ENCODE data around the gene STX8.

STX8 gene

GRCh38 chr17:9538626-9539025 lies 37.0 kb downstream of the STX8 start:
- no peak for DNase-seq (ENCODE audit: low spot score)
- no peak for TF ChIP-seq CTCF (IDR thresholded peaks at IDR 0.05; ENCODE audit: borderline replicate concordance, control extremely low read depth, extremely low read depth, insufficient read depth, missing control alignments)
- in situ Hi-C loops (cut with MboI; ENCODE audit: low sequenced_read_pairs, unreplicated experiment): loop anchor here (25.0 kb wide), 1 partner anchor 526 kb away; the partner anchor contains the start of gene NTN1

- TF ChIP-seq CTCF (IDR thresholded peaks at IDR 0.05; ENCODE audit: borderline replicate concordance, control extremely low read depth, extremely low read depth, insufficient read depth, missing control alignments): no peak
- in situ Hi-C loops (cut with MboI; ENCODE audit: low sequenced_read_pairs, unreplicated experiment): loop anchor here (25.0 kb wide), 1 partner anchor 525 kb away; the partner anchor contains the start of gene NTN1
- DNase-seq (ENCODE audit: low spot score): no peak
Observed at GRCh38 chr17:9537177-9537776, 38.3 kb downstream of the STX8 start.

GRCh38 chr17:9536061-9536460 lies 39.6 kb downstream of the STX8 start:
- TF ChIP-seq CTCF (IDR thresholded peaks at IDR 0.05; ENCODE audit: borderline replicate concordance, control extremely low read depth, extremely low read depth, insufficient read depth, missing control alignments): no peak
- in situ Hi-C loops (cut with MboI; ENCODE audit: low sequenced_read_pairs, unreplicated experiment): loop anchor here (25.0 kb wide), 1 partner anchor 524 kb away; the partner anchor contains the start of gene NTN1
- no peak for DNase-seq (ENCODE audit: low spot score)

GRCh38 chr17:9533441-9533840 lies 42.2 kb downstream of the STX8 start:
- no peak for TF ChIP-seq CTCF (IDR thresholded peaks at IDR 0.05; ENCODE audit: borderline replicate concordance, control extremely low read depth, extremely low read depth, insufficient read depth, missing control alignments)
- no peak for DNase-seq (ENCODE audit: low spot score)
- in situ Hi-C loops (cut with MboI; ENCODE audit: low sequenced_read_pairs, unreplicated experiment): loop anchor here (25.0 kb wide), 1 partner anchor 521 kb away; the partner anchor contains the start of gene NTN1

GRCh38 chr17:9532715-9533114 lies 42.9 kb downstream of the STX8 start:
- TF ChIP-seq CTCF (IDR thresholded peaks at IDR 0.05; ENCODE audit: borderline replicate concordance, control extremely low read depth, extremely low read depth, insufficient read depth, missing control alignments): no peak
- in situ Hi-C loops (cut with MboI; ENCODE audit: low sequenced_read_pairs, unreplicated experiment): loop anchor here (25.0 kb wide), 1 partner anchor 520 kb away; the partner anchor contains the start of gene NTN1
- DNase-seq (ENCODE audit: low spot score): no peak

GRCh38 chr17:9531034-9531433 lies 44.6 kb downstream of the STX8 start:
- no peak for DNase-seq (ENCODE audit: low spot score)
- in situ Hi-C loops (cut with MboI; ENCODE audit: low sequenced_read_pairs, unreplicated experiment): loop anchor here (25.0 kb wide), 1 partner anchor 519 kb away; the partner anchor contains the start of gene NTN1
- TF ChIP-seq CTCF (IDR thresholded peaks at IDR 0.05; ENCODE audit: borderline replicate concordance, control extremely low read depth, extremely low read depth, insufficient read depth, missing control alignments): no peak
